ENCODE measurements around the gene BCL2L13.

GRCh38 chr22:17589810-17590375 lies 48.7 kb upstream of the BCL2L13 start:
- TF ChIP-seq CTCF (IDR thresholded peaks at IDR 0.05) (no peak), POLR2AphosphoS5 (IDR thresholded peaks at IDR 0.05; ENCODE audit: low read depth, low read length) (no peak), REST (IDR thresholded peaks at IDR 0.05; ENCODE audit: insufficient read depth in 1 of 2, low read depth in 2 of 2, low read length in 1 of 2) (no peak)
